ENCODE measurements around the gene TRAPPC10. TPM values are rescaled to one million over a fixed set of nuclear protein-coding genes. Genes with fewer than 3 reads are reported as not detected.

Gene TRAPPC10
- total and polyA plus RNA-seq, 2 experiments from 2014 or later = 9.9 to 21.0 TPM

- DNase-seq = no peak
- in situ Hi-C loops (cut with MboI) = no loop called here
These were observed 31.5 kb downstream of the TRAPPC10 start for GRCh38 chr21:44043613-44044012.

GRCh38 chr21:44046734-44047133 is 34.6 kb downstream of the TRAPPC10 start:
- WGBS, 2 experiments (ENCODE audit: low coverage in 1 of 2, low lambda C conversion rate in 2 of 2, missing lambda C conversion rate in 2 of 2) = 98 to 99% methylated on average over 18 of the region's 18 CpGs
- no peaks in the 10 kb centered on the region for H3K4me1 ChIP-seq (ENCODE audit: insufficient read depth)
- H3K9me2 ChIP-seq (ENCODE audit: insufficient read depth) = no peaks in the 10 kb centered on the region
- no peaks in the 10 kb centered on the region for H3K27me3 ChIP-seq (replicated peaks; ENCODE audit: insufficient read depth)
- no peaks in the 10 kb centered on the region for H3K9me3 ChIP-seq (ENCODE audit: low read depth)
- DNase-seq = no peak
- no peak overlapping the region for H3K9ac ChIP-seq
- peaks cover 100% of the 10 kb centered on the region for H3K79me2 ChIP-seq (ENCODE audit: insufficient read depth)
- no peak for TF ChIP-seq EZH2phosphoT487 (IDR thresholded peaks at IDR 0.05; ENCODE audit: insufficient read depth, low read depth)
- no peak for TF ChIP-seq EZH2 (IDR thresholded peaks at IDR 0.05; ENCODE audit: insufficient read depth, poor library complexity, severe bottlenecking)
- no peaks in the 10 kb centered on the region for H3K36me3 ChIP-seq (ENCODE audit: low read depth)
- no peak overlapping the region for H2AFZ ChIP-seq
- H3F3A ChIP-seq (ENCODE audit: insufficient read depth) = no peaks in the 10 kb centered on the region
- no peak overlapping the region for H3K4me3 ChIP-seq
- no peaks in the 10 kb centered on the region; the same call in 1 of the 2 replicates for H4K20me1 ChIP-seq (ENCODE audit: insufficient read depth)
- H3K27ac ChIP-seq = no peak overlapping the region
- no peak overlapping the region for H3K4me2 ChIP-seq (ENCODE audit: unreplicated experiment)
- in situ Hi-C loops (cut with MboI) = no loop called here

More at GRCh38 chr21:44043613-44044012, 31.5 kb downstream of the TRAPPC10 start:
- H3K27ac ChIP-seq = no peak overlapping the region
- H3K4me2 ChIP-seq (ENCODE audit: unreplicated experiment) = no peak overlapping the region
- no peak overlapping the region for H2AFZ ChIP-seq
- no peak overlapping the region for H3K9ac ChIP-seq
- H3K4me3 ChIP-seq = no peak overlapping the region
- H4K20me1 ChIP-seq (ENCODE audit: insufficient read depth) = no peaks in the 10 kb centered on the region; the same call in 1 of the 2 replicates
- peaks cover 94% of the 10 kb centered on the region for H3K79me2 ChIP-seq (ENCODE audit: insufficient read depth)
- 89 to 93% methylated on average over 6 of the region's 6 CpGs for WGBS, 2 experiments (ENCODE audit: low coverage in 1 of 2, low lambda C conversion rate in 2 of 2, missing lambda C conversion rate in 2 of 2)
- no peaks in the 10 kb centered on the region for H3K9me2 ChIP-seq (ENCODE audit: insufficient read depth)
- TF ChIP-seq EZH2phosphoT487 (IDR thresholded peaks at IDR 0.05; ENCODE audit: insufficient read depth, low read depth) = no peak
- TF ChIP-seq EZH2 (IDR thresholded peaks at IDR 0.05; ENCODE audit: insufficient read depth, poor library complexity, severe bottlenecking) = no peak
- no peaks in the 10 kb centered on the region for H3K27me3 ChIP-seq (replicated peaks; ENCODE audit: insufficient read depth)
- no peaks in the 10 kb centered on the region for H3K4me1 ChIP-seq (ENCODE audit: insufficient read depth)
- no peaks in the 10 kb centered on the region; the same call in 1 of the 2 replicates for H3K36me3 ChIP-seq (ENCODE audit: low read depth)
- no peaks in the 10 kb centered on the region for H3F3A ChIP-seq (ENCODE audit: insufficient read depth)
- H3K9me3 ChIP-seq (ENCODE audit: low read depth) = no peaks in the 10 kb centered on the region

- 95 to 98% methylated on average over 7 of the region's 7 CpGs for WGBS, 2 experiments (ENCODE audit: low coverage in 1 of 2, low lambda C conversion rate in 2 of 2, missing lambda C conversion rate in 2 of 2)
- Histone ChIP-seq H3K27me3 (replicated peaks; ENCODE audit: insufficient read depth) (no peaks in the 10 kb centered on the region), H3K36me3 (ENCODE audit: low read depth) (0 out of 2 replicates have a peak, but pooled peaks cover 6% of the 10 kb centered on the region), H4K20me1 (ENCODE audit: insufficient read depth) (no peaks in the 10 kb centered on the region; the same call in 1 of the 2 replicates), H3F3A (ENCODE audit: insufficient read depth) (no peaks in the 10 kb centered on the region), H3K9me2 (ENCODE audit: insufficient read depth) (no peaks in the 10 kb centered on the region), H3K4me2 (ENCODE audit: unreplicated experiment) (no peak overlapping the region), H3K9me3 (ENCODE audit: low read depth) (no peaks in the 10 kb centered on the region), H3K4me1 (ENCODE audit: insufficient read depth) (no peaks in the 10 kb centered on the region), H3K9ac (no peak overlapping the region), H3K4me3 (no peak overlapping the region), H2AFZ (no peak overlapping the region), H3K79me2 (ENCODE audit: insufficient read depth) (peaks cover 100% of the 10 kb centered on the region), H3K27ac (no peak overlapping the region)
- in situ Hi-C loops (cut with MboI) = no loop called here
- TF ChIP-seq EZH2phosphoT487 (IDR thresholded peaks at IDR 0.05; ENCODE audit: insufficient read depth, low read depth) = no peak
- DNase-seq = no peak
These were observed 36.0 kb downstream of the TRAPPC10 start for GRCh38 chr21:44047996-44048560.

- Histone ChIP-seq H3K9me3 (ENCODE audit: low read depth) (no peaks in the 10 kb centered on the region), H3K4me3 (no peak overlapping the region), H3F3A (ENCODE audit: insufficient read depth) (no peaks in the 10 kb centered on the region), H3K9ac (no peak overlapping the region), H3K79me2 (ENCODE audit: insufficient read depth) (peaks cover 100% of the 10 kb centered on the region), H3K27me3 (replicated peaks; ENCODE audit: insufficient read depth) (no peaks in the 10 kb centered on the region), H3K36me3 (ENCODE audit: low read depth) (0 out of 2 replicates have a peak, but pooled peaks cover 10% of the 10 kb centered on the region), H3K4me2 (ENCODE audit: unreplicated experiment) (no peak overlapping the region), H3K27ac (no peak overlapping the region), H4K20me1 (ENCODE audit: insufficient read depth) (no peaks in the 10 kb centered on the region), H2AFZ (no peak overlapping the region), H3K9me2 (ENCODE audit: insufficient read depth) (no peaks in the 10 kb centered on the region), H3K4me1 (ENCODE audit: insufficient read depth) (no peaks in the 10 kb centered on the region)
- TF ChIP-seq EZH2 (IDR thresholded peaks at IDR 0.05; ENCODE audit: insufficient read depth, poor library complexity, severe bottlenecking) = no peak
- TF ChIP-seq EZH2phosphoT487 (IDR thresholded peaks at IDR 0.05; ENCODE audit: insufficient read depth, low read depth) = no peak
- no peak for DNase-seq
- 90 to 98% methylated on average over 5 of the region's 5 CpGs for WGBS, 2 experiments (ENCODE audit: low coverage in 1 of 2, low lambda C conversion rate in 2 of 2, missing lambda C conversion rate in 2 of 2)
- in situ Hi-C loops (cut with MboI) = no loop called here
These were observed 37.1 kb downstream of the TRAPPC10 start for GRCh38 chr21:44049182-44049581.

Data from GM23248 (cell line).